Neural progenitor cell (in vitro differentiated cells): ENCODE measurements around the gene AK8. TPM values are rescaled to one million over a fixed set of nuclear protein-coding genes. Genes with fewer than 3 reads are reported as not detected.
A peak's percentile ranks its signal among the peaks of the same experiment; 100 is the strongest.

Experiments used
- DNase-seq: peaks from one replicate; pipeline ENCODE4 v3.0.0-alpha.2; 2016; ENCODE audit warnings: low spot score
- H2AFZ ChIP-seq: fragments of 200-600 bp; sonication (generic); replicated peaks from 2 replicates; pipeline ENCODE4 v1.6.1; 2016; ENCODE audit warnings: antibody characterized with exemption
- H3F3A ChIP-seq: fragments of 200-600 bp; sonication (generic); 2 replicates; pipeline ENCODE4 v1.6.1; 2016; ENCODE audit warnings: antibody characterized with exemption, low read depth
- H3K27ac ChIP-seq: fragments of 200-600 bp; sonication (generic); 2 replicates; pipeline ENCODE4 v1.5.1; 2016; ENCODE audit warnings: mild to moderate bottlenecking
- H3K27me3 ChIP-seq: fragments of 200-600 bp; sonication (generic); 2 replicates; pipeline ENCODE4 v1.6.1; 2016; ENCODE audit warnings: mild to moderate bottlenecking, moderate library complexity
- H3K36me3 ChIP-seq: fragments of 200-600 bp; sonication (generic); 2 replicates; pipeline ENCODE4 v1.5.1; 2016
- H3K4me1 ChIP-seq: fragments of 200-600 bp; sonication (generic); 2 replicates; pipeline ENCODE4 v1.6.1; 2016; ENCODE audit warnings: mixed run types
- H3K4me2 ChIP-seq: fragments of 200-600 bp; sonication (generic); 2 replicates; pipeline ENCODE4 v1.6.1; 2016
- H3K4me3 ChIP-seq: fragments of 200-600 bp; sonication (generic); 2 replicates; pipeline ENCODE4 v1.5.1; 2016
- H3K79me2 ChIP-seq: fragments of 200-600 bp; sonication (generic); 2 replicates; pipeline ENCODE4 v1.6.1; 2016; ENCODE audit warnings: low read depth
- H3K9ac ChIP-seq: fragments of 200-600 bp; sonication (generic); 2 replicates; pipeline ENCODE4 v1.6.1; 2016
- H3K9me3 ChIP-seq: fragments of 200-600 bp; sonication (generic); 2 replicates; pipeline ENCODE4 v1.5.1; 2016; ENCODE audit warnings: low read depth
- H4K20me1 ChIP-seq: fragments of 200-600 bp; sonication (generic); 2 replicates; pipeline ENCODE4 v1.6.1; 2016; ENCODE audit warnings: low read depth
- H3K27ac Mint-ChIP-seq: 3 replicates; pipeline ENCODE4 v1.8.0; 2021; ENCODE audit warnings: mixed read lengths
- H3K27me3 Mint-ChIP-seq: 2 replicates; pipeline ENCODE4 v1.8.0; 2022; ENCODE audit warnings: low read depth, mild to moderate bottlenecking, inconsistent platforms, moderate library complexity, mixed read lengths; ENCODE audit not compliant: insufficient read depth
- H3K36me3 Mint-ChIP-seq: 3 replicates; pipeline ENCODE4 v1.8.0; 2021; ENCODE audit warnings: mixed read lengths
- H3K4me1 Mint-ChIP-seq: 3 replicates; pipeline ENCODE4 v1.8.0; 2021; ENCODE audit warnings: mixed read lengths
- H3K4me3 Mint-ChIP-seq: 3 replicates; pipeline ENCODE4 v1.8.0; 2021; ENCODE audit warnings: mild to moderate bottlenecking, moderate library complexity, mixed read lengths
- H3K9me3 Mint-ChIP-seq: 3 replicates; pipeline ENCODE4 v1.8.0; 2020; ENCODE audit warnings: mixed read lengths
- CTCF ChIP-seq: fragments of 200-600 bp; sonication (generic); IDR thresholded peaks from 2 replicates; pipeline ENCODE4 v1.5.1; 2017; ENCODE audit warnings: antibody characterized with exemption, mild to moderate bottlenecking
- EZH2 ChIP-seq: fragments of 200-600 bp; sonication (generic); IDR thresholded peaks from 2 replicates; pipeline ENCODE4 v1.6.1; 2017; ENCODE audit warnings: antibody characterized with exemption, mild to moderate bottlenecking, moderate library complexity
- EZH2phosphoT487 ChIP-seq: fragments of 200-600 bp; sonication (generic); IDR thresholded peaks from 2 replicates; pipeline ENCODE4 v1.6.1; 2017; ENCODE audit warnings: antibody characterized with exemption
- total RNA-seq: library from RNA; depleted of rRNA; stranded (reverse); fragments of >200 nt; gene quantifications from 2 replicates; pipeline ENCODE4 v1.2.3, GENCODE V29; 2015; ENCODE audit warnings: low replicate concordance

Gene AK8
- total RNA-seq, 1 donor from 2014 or later = 0.43 TPM

- Histone ChIP-seq H3K4me2 (no peak overlapping the region), H3K9ac (no peak overlapping the region), H3K4me1 (no peaks in the 10 kb centered on the region), H3K79me2 (no peaks in the 10 kb centered on the region), H3K4me3 (no peak overlapping the region), H2AFZ (no peak overlapping the region), H3F3A (no peaks in the 10 kb centered on the region), H3K9me3 (no peaks in the 10 kb centered on the region), H3K27me3 (no peaks in the 10 kb centered on the region), H3K27ac (no peak overlapping the region), H4K20me1 (no peaks in the 10 kb centered on the region), H3K36me3 (no peaks in the 10 kb centered on the region)
- Mint-ChIP-seq H3K27ac (no peak overlapping the region), H3K4me3 (no peak overlapping the region), H3K27me3 (peaks cover 3% of the 10 kb centered on the region), H3K9me3 (no peaks in the 10 kb centered on the region), H3K4me1 (peaks cover 5% of the 10 kb centered on the region), H3K36me3 (peaks cover 2% of the 10 kb centered on the region)
- TF ChIP-seq EZH2phosphoT487 (no peak), CTCF (no peak), EZH2 (no peak)
- DNase-seq = no peak
Observed at GRCh38 chr9:132885720-132886333, 7.7 kb upstream of the AK8 start.

GRCh38 chr9:132883349-132884294, 5.5 kb upstream of the AK8 start:
- Mint-ChIP-seq H3K4me1 (peaks cover 15% of the 10 kb centered on the region), H3K27me3 (peaks cover 4% of the 10 kb centered on the region), H3K27ac (no peak overlapping the region), H3K4me3 (peak overlapping the region; percentile 18), H3K36me3 (peaks cover 2% of the 10 kb centered on the region), H3K9me3 (no peaks in the 10 kb centered on the region)
- Histone ChIP-seq H4K20me1 (no peaks in the 10 kb centered on the region), H3K4me1 (no peaks in the 10 kb centered on the region), H3K9me3 (no peaks in the 10 kb centered on the region), H3F3A (peaks cover 19% of the 10 kb centered on the region), H3K36me3 (no peaks in the 10 kb centered on the region), H3K9ac (no peak overlapping the region), H2AFZ (no peak overlapping the region), H3K27ac (no peak overlapping the region), H3K27me3 (peaks cover 11% of the 10 kb centered on the region), H3K4me2 (no peak overlapping the region), H3K79me2 (no peaks in the 10 kb centered on the region), H3K4me3 (no peak overlapping the region)
- no peak for TF ChIP-seq EZH2phosphoT487
- no peak for DNase-seq

DNA sequence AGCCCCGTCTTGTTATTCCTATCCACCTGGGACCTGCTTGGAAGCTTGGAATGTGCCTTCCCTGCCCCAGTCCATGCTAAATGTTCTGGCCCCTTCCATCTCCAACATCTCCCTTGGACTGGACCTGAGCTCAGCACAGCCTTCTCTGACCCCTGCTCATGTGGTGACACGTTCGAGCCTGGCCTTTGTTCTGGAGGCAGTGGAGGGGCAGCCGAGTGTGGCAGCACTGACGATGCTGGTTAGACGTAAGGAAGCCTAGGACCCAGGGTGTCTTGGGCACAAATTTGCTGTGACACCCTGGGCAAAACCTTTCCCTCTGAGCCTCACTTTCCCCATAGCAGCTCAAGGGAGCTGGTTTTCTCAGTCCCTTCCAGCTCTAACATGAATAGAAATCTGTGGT, 4.5 kb upstream of the AK8 start:
- Mint-ChIP-seq H3K4me1 (peaks cover 15% of the 10 kb centered on the region), H3K4me3 (no peak overlapping the region), H3K27me3 (peaks cover 4% of the 10 kb centered on the region), H3K9me3 (no peaks in the 10 kb centered on the region), H3K36me3 (peaks cover 2% of the 10 kb centered on the region), H3K27ac (no peak overlapping the region)
- H3K27ac ChIP-seq = no peak overlapping the region
- no peak for DNase-seq
- no peak for TF ChIP-seq EZH2
- TF ChIP-seq EZH2phosphoT487 = no peak
- TF ChIP-seq CTCF = no peak
- H2AFZ ChIP-seq = no peak overlapping the region
- no peaks in the 10 kb centered on the region for H3K36me3 ChIP-seq
- peaks cover 22% of the 10 kb centered on the region for H3F3A ChIP-seq
- no peaks in the 10 kb centered on the region for H4K20me1 ChIP-seq
- no peak overlapping the region for H3K4me3 ChIP-seq
- no peaks in the 10 kb centered on the region for H3K4me1 ChIP-seq
- no peaks in the 10 kb centered on the region for H3K9me3 ChIP-seq
- H3K79me2 ChIP-seq = no peaks in the 10 kb centered on the region
- peaks cover 15% of the 10 kb centered on the region for H3K27me3 ChIP-seq
- no peak overlapping the region for H3K4me2 ChIP-seq
- H3K9ac ChIP-seq = no peak overlapping the region

GRCh38 chr9:132881826-132882225, 3.7 kb upstream of the AK8 start:
- H3K4me2 ChIP-seq = no peak overlapping the region
- TF ChIP-seq EZH2phosphoT487 = no peak
- TF ChIP-seq EZH2 = no peak
- no peak for TF ChIP-seq CTCF
- no peak overlapping the region for H3K4me3 Mint-ChIP-seq
- H3K79me2 ChIP-seq = no peaks in the 10 kb centered on the region
- no peaks in the 10 kb centered on the region for H3K9me3 Mint-ChIP-seq
- no peaks in the 10 kb centered on the region for H3K4me1 ChIP-seq
- peaks cover 17% of the 10 kb centered on the region for H3K4me1 Mint-ChIP-seq
- H2AFZ ChIP-seq = no peak overlapping the region
- H3K27me3 Mint-ChIP-seq = peaks cover 2% of the 10 kb centered on the region
- no peaks in the 10 kb centered on the region for H3K36me3 ChIP-seq
- peaks cover 22% of the 10 kb centered on the region for H3F3A ChIP-seq
- no peaks in the 10 kb centered on the region for H3K36me3 Mint-ChIP-seq
- H3K9me3 ChIP-seq = no peaks in the 10 kb centered on the region
- no peak overlapping the region for H3K9ac ChIP-seq
- no peak for DNase-seq
- H3K27me3 ChIP-seq = peaks cover 23% of the 10 kb centered on the region
- no peak overlapping the region for H3K27ac Mint-ChIP-seq
- no peaks in the 10 kb centered on the region for H4K20me1 ChIP-seq
- H3K4me3 ChIP-seq = no peak overlapping the region
- H3K27ac ChIP-seq = no peak overlapping the region
